H9 (cell line): ENCODE measurements around the gene EPS15. TPM values are rescaled to one million over a fixed set of nuclear protein-coding genes. Genes with fewer than 3 reads are reported as not detected.

Experiments
- DNase-seq: peaks from one replicate; pipeline ENCODE4 v3.0.0-alpha.2; 2017
- H2AFZ ChIP-seq: one replicate; pipeline ENCODE4 v1.6.1; 2013; ENCODE audit warnings: mild to moderate bottlenecking, low read length, control low read depth, moderate library complexity
- H2AK5ac ChIP-seq: 2 replicates; pipeline ENCODE4 v1.6.1; 2013; ENCODE audit warnings: low read length, control low read depth, mixed read lengths; ENCODE audit not compliant: insufficient read length
- H2BK120ac ChIP-seq: one replicate; pipeline ENCODE4 v1.6.1; 2013; ENCODE audit warnings: low read depth, mild to moderate bottlenecking, low read length, control low read depth, inconsistent platforms; ENCODE audit not compliant: poor library complexity, severe bottlenecking
- H2BK12ac ChIP-seq: 2 replicates; pipeline ENCODE4 v1.6.1; 2013; ENCODE audit warnings: low read length, control low read depth, mixed read lengths, low read depth; ENCODE audit not compliant: insufficient read length
- H2BK15ac ChIP-seq: 2 replicates; pipeline ENCODE4 v1.6.1; 2013; ENCODE audit warnings: low read depth, low read length, control low read depth
- H2BK20ac ChIP-seq: one replicate; pipeline ENCODE4 v1.6.1; 2013; ENCODE audit warnings: low read depth, mild to moderate bottlenecking, low read length, control low read depth, inconsistent platforms; ENCODE audit not compliant: poor library complexity, severe bottlenecking
- H2BK5ac ChIP-seq: 2 replicates; pipeline ENCODE4 v1.6.1; 2013; ENCODE audit warnings: low read length, control low read depth, mixed read lengths; ENCODE audit not compliant: insufficient read length
- H3K14ac ChIP-seq: 2 replicates; pipeline ENCODE4 v1.6.1; 2013; ENCODE audit warnings: low read length, control low read depth; ENCODE audit not compliant: insufficient read depth
- H3K18ac ChIP-seq: 2 replicates; pipeline ENCODE4 v1.6.1; 2013; ENCODE audit warnings: low read depth, mild to moderate bottlenecking, mixed read lengths, low read length, control low read depth; ENCODE audit not compliant: insufficient read length
- H3K23ac ChIP-seq: 2 replicates; pipeline ENCODE4 v1.6.1; 2013; ENCODE audit warnings: low read length, control low read depth, mixed read lengths, low read depth; ENCODE audit not compliant: insufficient read length
- H3K23me2 ChIP-seq: 2 replicates; pipeline ENCODE4 v1.6.1; 2013; ENCODE audit warnings: low read depth, mild to moderate bottlenecking, mixed read lengths, low read length, control low read depth; ENCODE audit not compliant: insufficient read length, poor library complexity, severe bottlenecking
- H3K27ac ChIP-seq: 2 replicates; pipeline ENCODE4 v1.5.1; 2013; ENCODE audit warnings: low read length, control low read depth, mixed read lengths, low read depth; ENCODE audit not compliant: insufficient read length
- H3K27me3 ChIP-seq: 2 replicates; pipeline ENCODE4 v1.6.1; 2013; ENCODE audit warnings: low read length, control low read depth, inconsistent platforms; ENCODE audit not compliant: insufficient read depth
- H3K4ac ChIP-seq: 2 replicates; pipeline ENCODE4 v1.6.1; 2013; ENCODE audit warnings: low read depth, mild to moderate bottlenecking, control low read depth, inconsistent platforms, low read length, moderate library complexity
- H3K4me1 ChIP-seq: 2 replicates; pipeline ENCODE4 v1.6.1; 2013; ENCODE audit warnings: low read length, control low read depth, inconsistent platforms; ENCODE audit not compliant: insufficient read depth
- H3K4me2 ChIP-seq: 2 replicates; pipeline ENCODE4 v1.6.1; 2013; ENCODE audit warnings: low read length, control low read depth, mixed read lengths; ENCODE audit not compliant: insufficient read length, insufficient read depth
- H3K56ac ChIP-seq: 2 replicates; pipeline ENCODE4 v1.6.1; 2013; ENCODE audit warnings: low read depth, mild to moderate bottlenecking, mixed read lengths, low read length, control low read depth; ENCODE audit not compliant: insufficient read length
- H3K79me1 ChIP-seq: 2 replicates; pipeline ENCODE4 v1.6.1; 2013; ENCODE audit warnings: low read depth, mild to moderate bottlenecking, moderate library complexity, low read length, control low read depth, inconsistent platforms; ENCODE audit not compliant: insufficient read depth, poor library complexity, severe bottlenecking
- H3K79me2 ChIP-seq: 2 replicates; pipeline ENCODE4 v1.6.1; 2013; ENCODE audit warnings: low read length, control low read depth, inconsistent platforms; ENCODE audit not compliant: insufficient read depth
- H3K9ac ChIP-seq: 2 replicates; pipeline ENCODE4 v1.6.1; 2013; ENCODE audit warnings: low read length, control low read depth, mixed read lengths; ENCODE audit not compliant: insufficient read length; ENCODE audit errors: extremely low read depth
- H3K9me3 ChIP-seq: one replicate; pipeline ENCODE4 v1.6.1; 2013; ENCODE audit warnings: low read depth, low read length, inconsistent platforms; ENCODE audit not compliant: control insufficient read depth
- H3T11ph ChIP-seq: one replicate; pipeline ENCODE4 v1.6.1; 2013; ENCODE audit warnings: mild to moderate bottlenecking, low read length, control low read depth, inconsistent platforms
- H4K20me1 ChIP-seq: one replicate; pipeline ENCODE4 v1.6.1; 2013; ENCODE audit not compliant: control insufficient read depth, insufficient read length, insufficient read depth
- H4K5ac ChIP-seq: 2 replicates; pipeline ENCODE4 v1.6.1; 2013; ENCODE audit warnings: low read depth, mild to moderate bottlenecking, mixed read lengths, low read length, control low read depth; ENCODE audit not compliant: insufficient read length
- H4K8ac ChIP-seq: replicated peaks from 2 replicates; pipeline ENCODE4 v1.6.1; 2013; ENCODE audit warnings: low read length, control low read depth, mixed read lengths, low read depth; ENCODE audit not compliant: insufficient read length
- H4K91ac ChIP-seq: 2 replicates; pipeline ENCODE4 v1.6.1; 2013; ENCODE audit warnings: low read depth, mild to moderate bottlenecking, moderate library complexity, mixed read lengths, low read length, control low read depth; ENCODE audit not compliant: insufficient read length
- H3K27ac Mint-ChIP-seq, 3 experiments: 2 replicates in 2 of 3; 3 replicates in 1 of 3; pipeline ENCODE4 v1.8.0; 2020 to 2021; ENCODE audit warnings: mixed read lengths in 3 of 3, mild to moderate bottlenecking in 1 of 3, moderate library complexity in 1 of 3
- H3K27me3 Mint-ChIP-seq: 2 replicates; pipeline ENCODE4 v1.8.0; 2021; ENCODE audit warnings: low read depth, mild to moderate bottlenecking, moderate library complexity, mixed read lengths
- H3K36me3 Mint-ChIP-seq, 3 experiments: 2 replicates in 2 of 3; 3 replicates in 1 of 3; pipeline ENCODE4 v1.8.0; 2020 to 2021; ENCODE audit warnings: low read depth in 3 of 3, mixed read lengths in 3 of 3; ENCODE audit not compliant: insufficient read depth in 1 of 3
- H3K4me1 Mint-ChIP-seq, 2 experiments: 2 replicates each; pipeline ENCODE4 v1.8.0; 2020; ENCODE audit warnings: mixed read lengths in 2 of 2
- H3K4me3 Mint-ChIP-seq, 2 experiments: 2 replicates in 1 of 2; 3 replicates in 1 of 2; pipeline ENCODE4 v1.8.0; 2020 to 2021; ENCODE audit warnings: mild to moderate bottlenecking in 2 of 2, mixed read lengths in 2 of 2, moderate library complexity in 1 of 2
- H3K9me3 Mint-ChIP-seq, 2 experiments: 2 replicates in 1 of 2; 3 replicates in 1 of 2; pipeline ENCODE4 v1.8.0; 2020; ENCODE audit warnings: mild to moderate bottlenecking in 2 of 2, mixed read lengths in 2 of 2, moderate library complexity in 1 of 2
- WGBS: extraction: QIAGEN DNeasy Blood & Tissue Kit; methylation state at CpG from one replicate; pipeline ENCODE4 v1.1.7; 2013; ENCODE audit warnings: missing lambda C conversion rate, low lambda C conversion rate, mixed read lengths; ENCODE audit not compliant: insufficient read length; ENCODE audit errors: extremely low coverage; 5-methylcytosine and 5-hydroxymethylcytosine counted together
- total RNA-seq: library from RNA; stranded (reverse); gene quantifications from 2 replicates; pipeline ENCODE4 v1.2.1, GENCODE V29; 2021
- TF ChIP-seq, protein P1 (sequence below): fragments of 200-600 bp; sonication (generic); conservative IDR thresholded peaks from 3 replicates; pipeline ENCODE4 v1.8.0; 2021; ENCODE audit warnings: antibody characterized with exemption, mild to moderate bottlenecking

Gene EPS15
- total RNA-seq, 1 experiment from 2014 or later = 44.1 TPM

DNA sequence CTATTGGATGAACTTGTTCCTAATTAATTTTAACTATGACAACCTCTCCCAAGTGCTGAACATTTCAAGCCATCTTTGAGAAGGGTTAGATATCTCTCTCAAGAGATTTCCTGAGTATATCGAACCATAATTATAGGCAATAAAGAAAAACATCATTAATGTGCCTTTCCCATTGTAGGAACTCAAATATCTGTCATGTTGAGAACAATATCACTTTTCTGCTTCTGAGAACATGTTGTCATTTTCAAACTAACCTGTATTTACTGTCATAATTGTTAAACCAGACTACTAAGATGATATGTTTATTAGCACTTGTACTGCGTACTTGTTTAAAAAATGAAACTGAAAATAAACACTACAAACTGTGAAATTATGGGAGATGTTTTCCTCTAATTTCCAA, 4.3 kb downstream of the EPS15 start:
- Histone ChIP-seq H3K27ac (no peak overlapping the region), H2BK120ac (no peak overlapping the region), H4K8ac (no peak overlapping the region), H3K79me2 (no peaks in the 10 kb centered on the region; the same call in 1 of the 2 replicates), H3K4me2 (no peak overlapping the region), H3T11ph (no peak overlapping the region), H3K9ac (no peak overlapping the region), H4K5ac (no peak overlapping the region), H4K20me1 (no peaks in the 10 kb centered on the region), H3K4me1 (no peaks in the 10 kb centered on the region), H3K27me3 (no peaks in the 10 kb centered on the region), H2BK12ac (no peak overlapping the region), H3K14ac (no peak overlapping the region), H2BK5ac (no peak overlapping the region), H2BK15ac (no peak overlapping the region), H3K4ac (no peak overlapping the region), H3K79me1 (peaks cover 2% of the 10 kb centered on the region), H2BK20ac (no peak overlapping the region), H2AK5ac (no peak overlapping the region), H3K56ac (no peak overlapping the region), H3K18ac (no peak overlapping the region), H3K23ac (no peak overlapping the region), H3K23me2 (peaks cover 8% of the 10 kb centered on the region), H3K9me3 (no peaks in the 10 kb centered on the region), H4K91ac (no peak overlapping the region), H2AFZ (no peak overlapping the region)
- Mint-ChIP-seq H3K27me3 (no peaks in the 10 kb centered on the region), H3K36me3 (no peaks in the 10 kb centered on the region), H3K9me3 (no peaks in the 10 kb centered on the region), H3K4me3 (no peak overlapping the region), H3K4me1 (peaks cover 14 to 16% of the 10 kb centered on the region in 2 experiments), H3K27ac (no peak overlapping the region)
- TF ChIP-seq, protein P1, sequence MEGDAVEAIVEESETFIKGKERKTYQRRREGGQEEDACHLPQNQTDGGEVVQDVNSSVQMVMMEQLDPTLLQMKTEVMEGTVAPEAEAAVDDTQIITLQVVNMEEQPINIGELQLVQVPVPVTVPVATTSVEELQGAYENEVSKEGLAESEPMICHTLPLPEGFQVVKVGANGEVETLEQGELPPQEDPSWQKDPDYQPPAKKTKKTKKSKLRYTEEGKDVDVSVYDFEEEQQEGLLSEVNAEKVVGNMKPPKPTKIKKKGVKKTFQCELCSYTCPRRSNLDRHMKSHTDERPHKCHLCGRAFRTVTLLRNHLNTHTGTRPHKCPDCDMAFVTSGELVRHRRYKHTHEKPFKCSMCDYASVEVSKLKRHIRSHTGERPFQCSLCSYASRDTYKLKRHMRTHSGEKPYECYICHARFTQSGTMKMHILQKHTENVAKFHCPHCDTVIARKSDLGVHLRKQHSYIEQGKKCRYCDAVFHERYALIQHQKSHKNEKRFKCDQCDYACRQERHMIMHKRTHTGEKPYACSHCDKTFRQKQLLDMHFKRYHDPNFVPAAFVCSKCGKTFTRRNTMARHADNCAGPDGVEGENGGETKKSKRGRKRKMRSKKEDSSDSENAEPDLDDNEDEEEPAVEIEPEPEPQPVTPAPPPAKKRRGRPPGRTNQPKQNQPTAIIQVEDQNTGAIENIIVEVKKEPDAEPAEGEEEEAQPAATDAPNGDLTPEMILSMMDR = no peak
- no peak for DNase-seq
- no CpG with 5 or more reads among the region's 2 CpGs for WGBS
